ENCODE measurements around the gene TNIP1. TPM values are rescaled to one million over a fixed set of nuclear protein-coding genes. Genes with fewer than 3 reads are reported as not detected.

Gene TNIP1
- polyA plus RNA-seq, 1 donor: 61.6 TPM

DNA sequence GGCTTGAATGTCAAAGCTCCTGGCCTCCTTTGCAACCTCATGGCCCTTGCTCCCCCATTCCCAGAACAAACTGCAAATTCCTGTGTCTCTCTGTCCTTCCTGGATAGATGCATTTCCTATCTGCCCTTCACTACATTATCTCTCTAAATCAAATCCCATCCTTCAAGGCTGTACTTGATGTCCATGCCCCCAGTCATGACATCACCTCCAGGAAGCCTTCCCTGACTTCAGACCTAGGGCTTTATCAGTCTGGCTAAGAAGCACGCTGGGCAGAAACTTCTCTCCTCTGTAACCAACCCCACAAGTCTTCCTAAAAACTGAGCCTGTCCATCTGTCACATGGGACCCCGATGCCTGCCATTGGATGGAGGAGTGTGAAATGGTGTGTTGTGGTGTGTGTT lies 25.7 kb upstream of the TNIP1 start:
- DNase-seq: no peak

DNA sequence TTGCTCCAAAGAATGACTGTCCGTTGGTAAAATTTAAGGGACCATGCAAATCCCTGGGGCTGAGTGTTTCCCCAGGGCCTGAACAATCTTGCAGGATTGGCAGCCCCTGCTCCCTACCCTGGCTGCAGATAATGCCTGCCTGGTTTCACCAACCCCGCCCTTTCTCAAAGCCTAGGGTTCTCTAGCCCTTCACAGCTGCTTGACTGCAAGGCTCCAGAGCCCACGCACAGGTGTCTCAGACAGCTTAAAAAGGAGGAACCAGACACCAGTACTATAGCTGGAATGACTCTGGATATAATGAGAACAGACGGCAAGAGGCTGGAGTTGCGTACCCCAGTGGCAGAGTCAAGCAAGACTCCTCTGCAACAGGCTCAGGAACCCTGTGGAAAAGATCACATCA lies 25.2 kb upstream of the TNIP1 start:
- DNase-seq: no peak

DNA sequence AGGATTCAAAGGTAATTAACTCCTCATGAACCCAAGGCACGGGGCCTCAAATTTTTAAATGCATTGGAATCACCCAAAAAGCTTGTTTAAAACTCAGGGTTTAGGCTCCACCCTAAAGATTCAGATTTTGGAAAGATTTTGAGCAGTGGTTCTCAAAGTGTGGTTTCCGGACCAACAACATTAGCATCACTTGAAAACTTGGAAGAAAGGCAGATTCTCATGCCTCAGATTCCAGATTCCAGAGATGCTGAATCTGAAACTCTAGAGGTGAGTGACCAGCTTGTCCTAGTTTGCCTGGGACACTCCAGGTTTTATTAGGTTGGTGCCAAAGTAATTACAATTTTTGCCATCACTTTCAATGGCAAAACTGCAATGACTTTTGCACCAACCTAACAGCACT lies 24.7 kb upstream of the TNIP1 start:
- no peak for DNase-seq

DNA sequence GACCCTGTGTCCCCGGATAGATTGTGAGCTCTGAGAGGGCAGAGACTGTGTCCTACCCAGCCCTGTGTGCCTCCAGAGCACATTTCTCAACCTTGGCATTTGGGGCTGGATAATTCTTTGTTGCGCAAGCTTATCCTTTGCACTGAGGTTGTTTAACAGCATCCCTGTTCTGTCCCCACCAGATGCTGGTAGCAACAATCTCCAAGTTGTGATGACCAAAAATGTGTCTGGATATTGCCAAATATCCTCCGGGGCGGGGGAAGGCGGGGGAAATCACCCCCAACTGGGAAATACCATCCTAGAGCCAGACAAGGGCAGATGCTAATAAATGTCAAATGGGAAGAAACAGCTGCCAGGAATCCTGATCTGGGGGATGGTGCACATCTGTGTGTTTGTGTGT lies 24.0 kb upstream of the TNIP1 start:
- no peak for DNase-seq

DNA sequence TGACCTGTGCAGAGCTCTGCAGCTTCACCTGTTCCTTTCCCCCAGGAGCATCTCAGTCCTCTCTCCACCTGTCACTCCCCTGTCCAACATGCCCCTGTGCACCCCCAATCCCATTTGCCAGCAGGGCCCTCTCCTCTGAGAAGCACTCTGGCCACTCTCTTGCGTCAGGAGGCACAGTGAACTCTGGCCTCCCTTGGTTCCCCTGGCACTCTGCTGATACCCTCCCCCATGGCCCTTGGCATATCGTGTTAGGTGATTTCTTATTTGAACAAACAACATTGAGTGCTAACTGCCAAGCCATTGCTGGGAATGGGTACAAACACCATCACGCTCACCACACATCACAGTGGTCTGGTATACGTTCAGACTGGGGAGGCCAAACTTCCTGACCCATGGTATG lies 20.9 kb upstream of the TNIP1 start:
- DNase-seq: no peak

DNA sequence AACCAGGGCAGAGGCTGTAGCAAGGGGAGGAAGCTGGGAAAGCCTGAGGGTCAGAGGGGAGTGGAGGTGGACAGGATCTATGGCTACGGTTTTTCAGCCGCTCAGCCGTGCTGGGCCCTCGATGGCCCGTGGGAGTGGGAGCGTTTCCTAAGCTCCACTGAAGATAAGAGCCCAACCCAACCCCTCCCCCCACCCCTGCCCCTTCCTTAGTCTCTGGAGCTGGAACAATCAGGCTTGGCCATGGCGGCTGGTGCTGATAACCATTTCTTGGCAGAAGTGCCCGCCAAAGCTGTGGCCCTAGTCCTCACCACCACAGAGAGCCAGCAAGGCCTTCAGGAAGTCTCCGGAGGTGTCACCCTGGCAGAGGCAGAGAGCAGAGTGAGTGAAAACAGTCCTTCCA lies 20.3 kb upstream of the TNIP1 start:
- no peak for DNase-seq

DNA sequence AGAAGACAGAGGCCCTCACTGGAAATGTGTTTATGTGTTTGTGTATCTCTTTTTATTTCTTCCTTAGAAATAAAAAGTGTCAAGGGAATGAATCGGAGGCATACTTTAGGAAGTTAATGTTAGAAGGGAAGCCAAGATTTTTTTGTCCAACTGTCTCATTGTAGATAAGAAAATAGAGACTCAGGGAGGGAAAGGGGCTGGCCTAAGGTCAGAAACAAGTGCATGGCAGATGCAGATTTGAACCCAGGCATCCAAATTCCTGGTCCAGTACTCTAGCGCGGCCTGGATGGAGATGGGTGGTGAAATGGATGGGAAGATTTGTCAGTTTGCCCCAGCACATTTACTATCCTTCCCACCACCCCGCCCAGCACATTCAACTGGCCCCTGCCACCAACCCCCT lies 19.8 kb upstream of the TNIP1 start:
- no peak for DNase-seq

DNA sequence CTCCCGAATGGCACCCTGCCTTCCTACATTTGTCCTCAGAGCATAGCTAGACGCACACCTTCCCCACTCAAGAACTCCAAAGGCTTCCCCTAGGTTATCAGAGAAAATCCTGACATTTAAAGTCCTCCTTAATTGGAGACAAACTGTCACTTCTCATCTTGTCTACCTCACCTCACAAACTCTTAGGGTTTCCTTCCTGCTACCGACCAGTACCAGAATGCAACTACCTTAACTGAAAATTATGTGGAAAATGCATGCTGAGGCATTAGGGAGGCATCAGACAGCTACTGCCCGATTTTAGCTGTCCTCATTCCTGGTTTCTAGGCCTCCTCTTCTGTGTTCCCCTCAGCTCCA lies 17.9 kb upstream of the TNIP1 start:
- DNase-seq: no peak

DNA sequence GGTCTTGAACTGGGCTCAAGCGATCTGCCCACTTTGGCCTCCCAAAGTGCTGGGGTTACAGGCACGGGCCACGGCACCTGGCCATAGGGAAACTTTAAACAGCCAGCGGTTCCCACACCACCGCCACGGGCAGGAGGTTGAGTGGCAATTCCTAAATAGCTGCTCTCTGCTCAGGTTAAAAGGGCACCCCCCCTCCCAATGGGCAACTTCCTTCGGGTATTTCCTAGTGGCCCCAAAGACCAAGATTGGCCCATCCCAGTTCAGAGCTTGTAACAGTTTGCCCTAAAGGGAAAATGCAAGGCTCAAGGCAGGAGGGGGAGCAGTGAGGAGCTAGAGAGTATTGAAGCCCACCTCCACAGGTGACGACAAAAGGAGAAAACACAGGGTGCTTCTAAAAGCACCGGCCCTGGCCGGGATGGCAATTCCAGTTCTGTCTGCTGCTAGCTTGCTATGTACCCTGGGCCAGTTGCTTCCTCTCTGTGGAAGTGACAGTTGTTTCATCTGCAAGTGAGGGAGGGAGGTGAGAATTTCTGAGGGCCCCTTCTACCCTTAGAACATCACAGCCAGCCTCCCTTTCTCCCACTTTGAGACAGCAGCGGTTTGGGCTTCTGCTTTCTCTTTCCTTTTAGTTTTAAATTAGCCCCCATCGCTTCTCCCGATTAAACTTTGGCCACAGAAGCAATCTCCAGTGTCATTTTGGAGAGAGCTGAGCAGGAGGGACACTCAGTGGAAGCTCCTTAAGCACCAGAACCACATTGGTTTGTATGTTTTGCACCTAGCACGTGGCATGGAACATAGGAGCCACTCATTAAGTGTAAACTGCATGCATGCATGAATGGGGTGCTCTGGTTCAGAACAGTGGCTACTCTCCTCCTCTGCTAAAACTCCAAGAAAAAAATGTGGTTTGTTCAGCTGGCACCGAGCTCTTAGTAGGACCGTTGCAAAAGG lies 17.3 kb upstream of the TNIP1 start:
- DNase-seq: no peak

DNA sequence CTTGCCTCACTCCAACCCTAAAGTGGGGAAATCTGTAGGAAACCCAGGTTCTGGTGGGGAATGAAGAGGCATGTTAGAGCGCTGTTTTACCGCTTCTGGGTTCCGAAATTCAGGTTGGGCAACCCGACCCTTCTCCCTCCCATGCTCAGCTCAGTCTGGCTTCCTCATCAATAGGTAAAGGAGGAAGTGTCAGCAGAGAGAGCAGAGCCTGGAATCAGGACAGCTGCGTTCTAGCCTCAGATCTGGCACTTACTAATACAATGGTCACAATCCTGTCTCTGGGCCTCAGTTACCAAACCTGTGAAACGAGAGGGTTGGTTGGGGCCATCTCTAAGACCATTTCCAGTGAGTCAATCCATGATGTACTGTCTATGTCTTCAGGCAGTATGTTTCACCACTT lies 16.2 kb upstream of the TNIP1 start:
- DNase-seq: no peak

DNA sequence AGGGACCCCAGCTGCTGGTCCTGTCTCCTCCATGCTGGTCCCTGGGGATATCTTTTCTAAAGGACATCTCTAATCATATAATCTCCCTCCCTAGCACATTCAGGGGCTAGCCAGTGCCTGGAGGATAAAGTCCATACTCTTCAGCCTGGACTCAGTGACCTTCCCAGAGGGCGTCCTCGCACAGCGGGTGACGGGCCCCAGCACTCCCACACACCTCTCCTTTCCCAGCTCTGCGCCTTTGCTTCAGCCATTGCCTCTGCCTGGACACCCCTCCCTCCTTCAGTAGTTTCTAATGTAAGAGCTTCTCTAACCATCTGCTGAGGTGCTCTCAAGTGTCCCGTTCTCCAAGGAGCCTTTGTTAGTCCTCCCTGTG lies 15.2 kb upstream of the TNIP1 start:
- DNase-seq: no peak

DNA sequence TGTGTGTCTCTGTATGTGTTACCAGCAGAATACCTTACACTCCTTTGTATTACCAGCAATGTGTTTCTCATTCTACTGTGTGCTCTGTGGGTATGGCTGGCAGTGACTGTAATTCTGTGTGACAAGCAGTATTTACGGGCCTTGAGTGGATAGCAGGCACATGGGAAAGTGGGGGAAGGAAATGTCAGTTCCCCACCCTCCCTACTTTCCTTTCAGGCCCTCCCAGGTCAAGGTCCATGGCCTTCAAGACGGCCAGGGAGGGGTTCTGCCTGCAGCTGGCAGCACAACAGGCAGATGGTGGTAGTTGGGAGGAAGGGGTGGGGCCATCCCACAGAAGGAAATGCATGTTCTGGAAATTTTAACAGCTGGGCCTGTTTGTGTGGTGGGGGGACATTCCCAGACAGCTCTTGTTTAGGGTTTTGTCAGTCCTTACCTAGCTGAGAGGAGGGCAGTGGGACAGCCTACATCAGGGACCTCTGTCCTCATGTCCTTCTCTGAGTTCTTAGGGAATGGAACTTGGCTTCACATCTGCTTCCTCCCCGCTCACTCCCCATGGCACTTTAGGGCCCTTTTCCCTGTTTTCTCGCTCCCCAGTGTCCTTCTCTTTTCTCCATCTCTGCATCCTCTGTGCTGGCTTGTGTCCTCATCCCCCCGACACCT lies 14.6 kb upstream of the TNIP1 start:
- DNase-seq: no peak

DNA sequence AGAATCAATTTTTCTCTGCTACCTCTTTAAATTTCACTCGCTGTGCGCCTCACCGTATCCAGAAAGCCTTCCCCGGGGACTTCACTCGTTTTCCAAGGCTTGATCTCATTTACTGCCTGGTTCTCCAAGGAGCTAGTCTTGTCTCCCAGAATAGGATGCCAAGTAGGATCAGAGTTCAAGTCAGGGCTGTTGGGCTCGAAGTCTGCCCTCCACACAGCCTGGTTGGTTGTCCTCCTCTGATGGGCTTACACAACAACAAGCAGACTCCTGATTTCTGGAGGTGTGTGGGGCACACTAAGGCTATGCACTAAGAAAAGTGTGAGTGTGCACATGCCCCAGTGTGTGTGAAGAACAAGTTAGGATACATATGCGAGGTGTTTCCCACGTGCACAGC lies 14.0 kb upstream of the TNIP1 start:
- no peak for DNase-seq

DNA sequence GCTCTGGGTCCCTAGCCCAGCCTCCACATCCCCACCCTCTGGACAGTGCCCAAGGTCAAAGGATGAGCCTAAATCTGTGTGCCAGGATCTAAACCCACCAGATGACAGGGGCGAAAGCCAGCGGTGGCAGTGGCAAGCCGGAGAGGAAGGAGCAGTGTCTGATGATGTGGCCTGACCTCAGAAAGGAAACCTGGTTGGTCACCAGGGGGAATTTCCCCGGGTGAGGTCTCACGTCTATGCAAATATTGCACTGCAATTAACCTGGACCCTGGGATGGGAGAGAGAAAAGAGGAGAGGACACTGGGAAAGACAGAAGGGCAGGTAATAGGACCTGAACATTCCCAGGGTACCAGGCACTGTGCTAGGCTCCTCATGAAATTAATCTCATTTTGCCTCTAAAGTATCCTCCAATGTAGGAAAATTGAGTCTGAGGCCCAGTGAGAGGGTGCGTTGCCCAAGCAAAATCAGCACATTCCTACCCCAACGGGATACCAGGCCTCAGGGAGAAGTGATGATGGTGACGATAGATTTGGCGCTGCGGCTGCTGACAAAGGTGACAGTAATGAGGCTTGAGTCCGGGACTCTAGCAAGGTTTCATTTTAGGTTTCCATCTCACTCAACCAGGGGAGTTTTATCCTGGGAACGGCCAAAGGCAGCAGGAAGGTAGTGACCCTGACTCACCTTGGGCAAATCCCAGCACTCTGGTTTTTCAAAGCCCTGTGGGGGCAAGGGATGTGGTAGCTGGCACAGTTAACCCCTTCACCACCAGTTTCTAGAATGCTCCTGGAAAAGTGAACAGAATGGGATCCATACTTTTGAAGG lies 13.4 kb upstream of the TNIP1 start:
- no peak for DNase-seq

DNA sequence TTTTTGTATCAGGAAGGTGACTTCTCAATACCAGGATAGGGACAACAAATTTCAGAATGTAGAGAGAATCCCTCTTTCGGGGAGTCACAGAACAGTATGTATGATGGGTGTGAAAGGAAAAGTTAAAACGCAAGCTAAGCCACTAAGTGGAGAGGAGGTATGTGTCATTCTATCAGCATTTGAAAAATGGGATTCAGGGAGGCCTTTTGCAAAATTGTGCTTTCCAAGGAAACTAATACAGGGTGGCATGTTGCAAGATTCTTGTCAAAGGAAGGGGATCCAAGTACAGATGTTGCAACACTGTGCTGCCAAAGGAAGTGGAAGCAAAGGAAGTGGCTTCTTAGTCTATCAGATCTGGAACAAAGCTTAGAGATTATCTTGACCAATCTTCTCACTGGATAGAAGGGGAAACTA lies 12.6 kb upstream of the TNIP1 start:
- no peak for DNase-seq

DNA sequence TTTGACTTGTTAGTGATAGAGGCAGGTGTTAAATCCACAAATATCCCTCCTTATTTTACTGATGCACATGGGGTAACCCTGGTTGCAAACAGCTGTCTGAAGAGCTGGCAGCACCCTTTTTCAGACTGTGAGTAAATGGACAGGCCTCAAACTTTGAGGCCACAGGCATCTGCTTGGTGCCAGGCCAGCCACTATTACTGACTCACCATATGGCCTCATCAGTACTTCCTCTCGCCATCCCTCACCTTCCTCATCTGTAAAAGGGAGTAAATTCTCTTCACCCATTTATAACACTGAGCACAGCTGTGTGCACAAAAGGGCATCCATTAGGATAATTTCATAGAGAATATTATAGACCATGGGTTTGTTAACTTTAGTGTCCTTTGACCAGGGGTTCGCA lies 11.9 kb upstream of the TNIP1 start:
- DNase-seq: no peak

DNA sequence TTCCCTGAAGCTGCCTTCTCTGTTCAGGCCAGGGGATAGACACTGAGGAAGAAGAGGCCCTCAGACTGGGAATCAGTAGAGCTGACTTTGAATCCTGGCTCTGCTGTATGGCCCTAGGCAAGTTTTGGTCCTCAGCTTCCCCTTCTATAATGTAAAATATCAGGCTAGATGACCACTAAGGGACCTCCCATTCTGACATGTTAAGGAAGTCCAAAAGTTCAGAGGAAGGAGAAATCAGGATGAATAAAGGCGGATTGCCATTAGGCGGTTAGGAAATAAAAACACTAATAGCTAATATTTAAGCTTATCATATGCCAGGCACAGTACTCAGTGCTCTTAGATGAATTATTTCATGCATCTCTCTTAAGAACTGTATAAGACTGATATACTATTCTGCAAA lies 8.9 kb upstream of the TNIP1 start:
- DNase-seq: no peak

DNA sequence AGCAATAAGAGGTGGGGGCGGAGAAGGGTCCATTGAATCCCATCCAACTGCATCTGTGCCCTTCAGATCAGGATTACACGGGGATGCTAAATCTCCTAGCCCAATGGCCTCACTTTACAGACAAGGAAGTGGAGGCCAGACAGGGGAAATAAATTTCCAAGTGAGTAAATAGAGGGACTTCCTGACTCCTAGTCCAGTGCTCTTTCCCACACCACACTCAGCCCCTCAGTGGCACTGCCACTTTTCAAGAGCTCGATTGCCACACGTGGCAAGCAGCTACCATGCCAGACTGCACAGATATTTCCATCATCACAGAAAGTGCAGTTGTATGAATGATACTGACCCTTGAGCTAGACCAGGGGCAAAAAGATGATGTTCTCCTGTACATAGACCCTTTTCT lies 8.2 kb upstream of the TNIP1 start:
- no peak for DNase-seq

DNA sequence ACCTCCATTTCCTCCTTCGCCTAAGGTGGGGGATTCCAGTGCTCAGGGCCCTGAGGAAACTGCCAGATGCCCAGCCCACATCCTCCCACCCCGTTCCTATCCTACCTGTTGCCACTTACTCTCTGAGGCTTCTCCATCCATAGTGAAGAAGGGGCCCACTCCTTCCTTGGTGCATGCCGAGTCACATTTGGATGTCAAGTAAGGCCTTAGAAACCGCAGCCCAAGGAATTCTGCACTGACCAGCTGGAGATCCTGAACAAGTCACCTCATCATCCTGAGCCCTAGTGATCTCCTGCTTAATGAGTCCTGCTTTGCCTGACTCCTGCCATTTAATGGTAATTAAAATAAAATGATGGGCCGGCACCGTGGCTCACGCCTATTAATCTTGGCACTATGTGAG lies 6.7 kb upstream of the TNIP1 start:
- no peak for DNase-seq

DNA sequence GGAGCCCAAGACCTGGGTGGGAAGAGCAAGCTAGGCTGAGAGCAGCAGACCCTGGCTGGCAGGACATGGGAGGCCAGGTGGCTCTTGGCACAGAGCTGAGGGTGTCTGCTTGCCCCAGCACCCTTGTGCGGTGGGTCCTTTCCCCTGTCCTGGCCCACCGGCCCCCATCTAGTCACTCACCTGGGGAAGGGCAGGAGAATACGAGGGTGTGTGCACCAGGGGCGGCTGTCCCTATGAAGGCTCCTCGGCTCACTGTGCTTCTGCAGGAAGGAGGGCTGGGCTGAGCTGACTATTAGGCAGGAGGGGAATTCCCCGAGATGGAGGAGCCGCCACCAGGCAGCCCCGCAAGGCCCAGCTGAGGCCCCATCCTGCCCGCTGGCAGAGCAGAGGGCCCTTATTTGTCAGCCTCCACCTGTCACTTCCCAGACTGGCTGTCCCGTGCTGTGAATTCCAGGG lies 6.1 kb upstream of the TNIP1 start:
- no peak for DNase-seq

DNA sequence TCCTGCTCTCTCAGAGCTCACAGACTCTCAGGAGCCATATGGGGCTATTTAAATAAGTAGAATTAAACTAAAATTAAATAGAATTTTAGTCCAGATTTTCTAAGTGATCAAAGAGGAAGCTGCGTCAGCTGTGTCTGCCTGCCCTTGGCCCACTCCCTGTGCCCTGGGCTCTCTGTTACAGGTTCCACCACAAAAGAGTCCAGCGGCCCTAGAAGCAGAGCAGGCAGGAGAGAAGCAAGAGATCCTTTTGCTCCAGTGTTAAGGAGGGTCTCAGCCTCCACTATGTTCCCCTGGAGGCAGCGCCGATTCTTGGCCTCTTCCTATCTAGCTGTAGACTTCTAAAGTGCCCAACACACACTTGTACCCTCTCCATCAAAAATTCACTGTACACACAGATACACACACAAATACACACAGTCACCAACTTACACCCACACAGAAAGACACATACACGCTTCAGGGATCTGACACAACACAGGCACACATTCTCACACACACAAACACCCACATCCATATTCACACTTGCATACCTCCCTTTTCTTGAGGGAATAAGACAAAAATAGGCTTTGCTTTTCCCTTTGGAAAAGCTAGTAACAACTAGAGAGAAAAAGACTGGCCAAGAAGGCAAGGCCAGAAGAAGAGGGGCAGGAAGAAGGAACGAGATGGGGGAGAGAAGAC lies 5.5 kb upstream of the TNIP1 start:
- no peak for DNase-seq

DNA sequence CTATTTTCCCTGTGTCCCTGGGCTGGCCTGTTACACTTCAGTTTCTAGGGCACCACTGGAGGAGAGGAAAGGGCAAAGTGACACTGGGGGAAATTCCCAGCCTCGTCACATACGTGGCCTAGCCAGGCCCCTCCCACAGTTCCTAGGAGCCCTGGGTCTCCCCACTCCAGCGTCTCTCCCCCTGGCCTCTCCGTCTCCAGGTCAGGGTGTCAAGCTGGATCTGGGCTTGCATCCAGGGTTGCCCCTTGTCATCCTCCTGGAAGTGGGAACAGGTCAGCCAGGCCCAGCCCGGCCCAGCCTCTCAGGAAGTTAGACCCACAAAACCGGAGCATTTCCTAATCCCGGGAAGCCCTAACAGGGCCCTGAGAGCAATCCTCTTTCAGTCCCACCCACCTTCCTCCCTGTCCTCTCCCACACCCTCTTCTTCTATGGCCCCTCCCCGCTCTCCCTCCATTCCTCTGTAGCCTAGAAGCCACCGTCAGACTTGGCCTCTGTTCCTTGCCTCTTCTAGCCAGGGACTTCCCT lies 4.7 kb upstream of the TNIP1 start:
- DNase-seq: no peak
